Activated CD4-positive, alpha-beta T cell treated with anti-CD3 and anti-CD28 coated beads, Interleukin-2, Interleukin-4, amounts not matched to agents 100 ng/mL and 50 ng/mL, durations not matched to agents 16 hours and 8 hours (primary cell): ENCODE data around the gene FAS.
"Not testable (repeated sequence)": the region's sequence is repeated elsewhere in the genome, so short reads cannot be mapped to it uniquely, and the experiment has no call there.

ENCODE experiments used
- DNase-seq: peaks from one replicate; pipeline ENCODE4 v3.0.0-alpha.2; 2020; ENCODE audit warnings: low spot score

Gene FAS

GRCh38 chr10:88992921-88993524 lies 2.4 kb downstream of the FAS start:
- DNase-seq = no peak

DNA sequence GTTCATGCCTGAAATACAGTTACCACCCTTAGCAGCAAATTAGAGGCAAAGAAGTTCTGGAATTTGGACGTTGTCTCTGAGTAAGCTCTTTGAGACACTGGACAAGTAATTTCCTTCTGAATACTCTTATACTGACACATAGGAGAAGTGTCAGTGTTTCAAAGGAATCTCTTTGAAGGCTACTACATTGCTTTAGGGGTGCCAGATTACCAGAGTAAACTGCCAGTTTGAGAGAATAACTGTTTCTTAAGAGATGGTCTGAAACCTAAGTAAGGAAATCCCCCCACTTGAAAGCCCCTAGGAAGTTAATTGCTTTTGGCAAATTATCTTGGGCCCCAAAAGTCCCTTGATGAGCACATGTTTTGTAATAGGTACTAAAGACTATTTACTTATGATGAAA lies 3.4 kb downstream of the FAS start:
- DNase-seq = no peak

- DNase-seq = peak; percentile 55
These were observed 4.7 kb downstream of the FAS start for GRCh38 chr10:88995156-88995876.

- no peak for DNase-seq
These were observed 6.3 kb downstream of the FAS start for GRCh38 chr10:88996927-88997326.

DNA sequence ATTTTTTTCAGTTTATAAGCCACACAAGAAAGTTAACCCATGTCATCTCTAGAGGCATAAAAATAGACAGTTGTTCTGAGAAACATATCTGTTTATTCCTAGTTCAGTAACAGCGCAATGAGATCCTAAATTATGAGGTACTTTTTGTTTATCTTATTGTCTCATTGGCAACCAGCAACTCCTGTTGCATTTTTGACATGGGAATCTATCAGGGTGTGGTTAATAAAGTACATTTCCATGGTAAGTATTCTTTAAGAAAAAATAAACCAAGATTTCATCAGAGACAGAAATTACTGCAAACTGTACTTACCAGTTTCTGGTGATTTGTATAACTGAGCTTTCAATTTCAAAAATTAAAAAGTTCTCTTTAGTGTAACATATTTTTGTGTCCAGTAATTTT lies 9.0 kb downstream of the FAS start:
- DNase-seq = no peak

GRCh38 chr10:89001024-89001728 lies 10.6 kb downstream of the FAS start:
- peak; percentile 81 for DNase-seq

- no peak for DNase-seq
These were observed 11.1 kb downstream of the FAS start for GRCh38 chr10:89001729-89002072.

GRCh38 chr10:89002226-89002978 lies 11.8 kb downstream of the FAS start:
- peak; percentile 52 for DNase-seq

DNA sequence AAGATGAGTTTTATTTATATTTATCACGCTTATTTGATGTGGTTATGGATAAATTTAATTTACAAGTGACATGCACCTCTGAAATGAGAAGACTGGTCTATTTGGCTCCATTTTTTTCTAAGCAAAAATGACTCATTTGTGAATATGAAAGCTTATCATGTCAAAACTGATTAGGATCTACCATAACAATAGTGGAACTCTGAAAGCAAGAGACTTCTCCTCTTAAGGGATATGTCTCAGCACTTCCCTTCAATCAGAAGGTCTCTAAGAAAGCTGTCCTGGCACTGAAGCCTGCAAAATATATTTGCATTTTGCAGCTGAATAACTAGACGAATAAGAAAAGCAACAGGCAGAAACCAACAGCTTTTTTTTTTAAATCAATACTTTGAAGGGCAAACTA lies 12.7 kb downstream of the FAS start:
- peak; percentile 76 for DNase-seq

DNA sequence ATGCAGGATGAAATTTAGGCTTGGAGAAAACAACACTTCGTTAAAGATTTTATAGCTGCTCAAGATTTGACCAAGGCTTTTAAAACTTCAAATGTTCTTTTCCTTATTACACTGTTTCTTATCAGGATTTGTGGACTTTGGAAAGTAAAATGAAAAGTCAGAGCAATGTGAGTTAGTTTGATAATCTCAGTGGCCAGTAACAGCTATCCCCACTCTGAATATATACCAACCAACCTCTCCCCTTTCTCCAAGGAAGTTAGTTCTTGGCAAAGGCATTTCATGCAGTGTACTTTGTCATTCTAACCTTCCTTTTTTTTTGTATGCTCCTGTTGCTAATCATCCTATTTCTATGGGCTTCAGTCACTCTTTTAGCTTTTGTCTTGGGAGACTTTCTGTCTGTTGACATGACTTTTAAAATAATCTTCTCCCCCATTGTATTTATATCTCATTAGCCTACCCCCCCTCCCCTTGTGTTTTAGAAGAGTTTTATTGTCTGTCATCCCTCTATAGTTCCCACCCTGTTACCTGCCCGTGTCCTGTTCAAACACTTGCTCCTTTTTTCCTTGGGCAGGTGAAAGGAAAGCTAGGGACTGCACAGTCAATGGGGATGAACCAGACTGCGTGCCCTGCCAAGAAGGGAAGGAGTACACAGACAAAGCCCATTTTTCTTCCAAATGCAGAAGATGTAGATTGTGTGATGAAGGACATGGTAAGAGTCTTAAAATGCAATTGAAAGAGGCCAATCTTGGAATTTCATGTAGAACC lies 16.7 kb downstream of the FAS start:
- DNase-seq = no peak

- not testable (repeated sequence) for DNase-seq
These were observed 28.2 kb downstream of the FAS start for GRCh38 chr10:89018700-89019346.

GRCh38 chr10:89019569-89020327 lies 29.1 kb downstream of the FAS start:
- DNase-seq = no peak

DNA sequence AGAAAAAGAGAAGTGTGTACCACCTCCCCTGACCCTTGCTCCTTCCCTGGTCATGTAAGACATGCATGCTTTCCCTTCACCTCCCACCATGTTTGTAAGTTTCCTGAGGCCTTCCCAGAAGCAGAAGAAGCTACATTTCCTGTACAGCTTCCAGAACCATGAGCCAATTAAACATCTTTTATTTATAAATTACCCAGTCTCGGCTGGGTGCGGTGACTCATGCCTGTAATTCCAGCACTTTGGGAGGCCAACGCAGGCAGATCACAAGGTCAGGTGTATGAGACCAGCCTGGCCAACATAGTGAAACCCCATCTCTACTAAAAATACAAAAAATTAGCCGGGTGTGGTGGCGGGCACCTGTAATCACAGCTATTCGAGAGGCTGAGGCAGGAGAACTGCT lies 30.9 kb downstream of the FAS start:
- DNase-seq = not testable (repeated sequence)

GRCh38 chr10:89022734-89023133 lies 32.1 kb downstream of the FAS start:
- DNase-seq = no peak

GRCh38 chr10:89025453-89025852 lies 34.9 kb downstream of the FAS start:
- DNase-seq = no peak

DNA sequence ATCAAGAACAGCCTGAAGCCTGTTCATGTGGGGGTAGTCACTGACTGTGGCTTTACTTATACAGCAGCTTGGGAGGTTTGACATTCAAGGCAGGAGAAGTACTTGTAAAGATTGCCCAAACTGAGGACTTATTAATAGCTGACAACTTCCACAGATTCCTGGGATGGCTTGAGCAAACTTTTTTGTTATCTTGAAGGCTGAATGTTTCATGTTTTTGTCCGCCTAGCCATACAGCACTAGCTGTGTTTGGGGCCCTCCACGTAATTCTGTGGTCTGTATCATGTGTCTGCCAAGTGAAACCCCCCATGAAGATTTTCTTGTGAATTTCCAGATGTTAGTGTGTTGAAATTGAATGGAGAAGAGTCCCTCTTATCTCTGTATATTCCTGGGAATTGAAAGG lies 38.6 kb downstream of the FAS start:
- no peak for DNase-seq

DNA sequence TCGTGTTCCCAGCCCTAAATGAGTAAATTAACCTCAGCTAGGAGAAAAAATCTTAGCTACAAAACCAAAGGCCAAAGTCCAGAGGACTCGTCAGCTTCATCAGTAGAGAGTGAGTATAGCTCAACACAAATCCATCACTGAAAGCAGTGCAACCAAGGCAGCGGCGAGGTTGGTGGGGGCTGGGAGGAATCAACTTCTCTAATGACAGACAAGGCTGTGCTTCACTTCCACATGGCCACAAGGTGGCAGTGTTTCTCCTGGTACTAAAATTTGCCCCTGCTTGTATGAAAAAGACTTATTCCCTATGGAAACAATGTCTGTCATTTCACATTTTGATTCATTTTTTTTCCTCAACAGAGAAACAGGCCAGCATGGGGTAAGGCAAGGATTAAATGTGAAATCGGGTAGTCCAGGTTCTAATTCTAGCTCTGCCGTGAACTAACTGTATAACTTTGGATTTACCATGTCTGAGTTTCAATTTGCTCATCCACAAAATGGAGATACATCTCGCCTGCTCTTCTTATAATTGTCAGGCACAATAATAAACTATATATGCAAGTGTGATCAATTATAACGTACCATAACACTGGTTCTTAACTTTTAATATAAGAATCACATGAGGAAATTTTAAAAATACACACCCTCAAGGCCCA lies 39.3 kb downstream of the FAS start:
- peak; percentile 72 for DNase-seq

DNA sequence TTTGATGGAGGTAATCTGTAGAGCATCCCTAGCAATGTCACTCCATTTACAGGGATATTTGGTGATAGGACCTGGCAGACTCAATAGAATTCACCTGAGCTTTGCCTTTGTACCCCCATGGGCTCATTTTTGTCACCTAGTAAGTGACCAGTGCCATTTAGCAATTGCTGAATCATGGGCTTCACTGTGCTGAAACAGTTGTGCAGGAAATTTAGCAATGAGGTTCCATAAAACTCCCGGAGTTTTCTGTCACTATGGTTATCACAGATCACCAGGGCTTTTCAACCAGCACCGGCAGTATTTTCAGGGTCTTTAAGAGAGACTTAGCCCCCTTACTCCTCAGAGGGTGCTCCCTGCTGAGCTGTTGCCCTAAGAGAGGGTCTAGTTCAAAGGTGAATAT lies 40.2 kb downstream of the FAS start:
- no peak for DNase-seq

- DNase-seq = peak; percentile 60
These were observed 41.7 kb downstream of the FAS start for GRCh38 chr10:89032141-89032891.
